Gastroesophageal sphincter (tissue), 4 donors: ENCODE results near the gene CTNNA3. TPM values are rescaled to one million over a fixed set of nuclear protein-coding genes. Genes with fewer than 3 reads are reported as not detected.

Experiments used
- ATAC-seq: fragments of 150-250 bp; one replicate; pipeline ENCODE4 v1.9.1; 2016; ENCODE audit warnings: mild to moderate bottlenecking, moderate library complexity
- H3K27ac ChIP-seq, 4 donors: fragments of 200-600 bp; sonication (generic) in 3 of 4; 1 replicate in 3 of 4; 2 replicates in 1 of 4; pipeline ENCODE4 v1.5.1; 2016 to 2019
- H3K27me3 ChIP-seq: fragments of 200-600 bp; sonication (generic); one replicate; pipeline ENCODE4 v1.5.1; 2019
- H3K36me3 ChIP-seq, 2 donors: fragments of 200-600 bp; sonication (generic); one replicate each; pipeline ENCODE4 v1.5.1; 2019; ENCODE audit warnings: control low read depth in 1 of 2
- H3K4me1 ChIP-seq, 3 donors: fragments of 200-600 bp; sonication (generic); 1 replicate in 2 of 3; 2 replicates in 1 of 3; pipeline ENCODE4 v1.5.1; 2016 to 2019; ENCODE audit warnings: control low read depth in 2 of 3
- H3K4me3 ChIP-seq, 2 donors: fragments of 200-600 bp; sonication (generic); one replicate each; pipeline ENCODE4 v1.5.1; 2019; ENCODE audit warnings: mild to moderate bottlenecking in 1 of 2, moderate library complexity in 1 of 2
- H3K9me3 ChIP-seq, 3 donors: fragments of 200-600 bp; sonication (generic); one replicate each; pipeline ENCODE4 v1.5.1; 2017 to 2019; ENCODE audit warnings: control low read depth in 2 of 3
- EP300 ChIP-seq: sonication (generic); formaldehyde crosslinking; IDR thresholded peaks from one replicate; pipeline ENCODE4 v1.6.1; 2017; ENCODE audit warnings: antibody characterized with exemption, mild to moderate bottlenecking
- POLR2A ChIP-seq, 2 donors: fragments of 450-650 bp; IDR thresholded peaks; one replicate each; pipeline ENCODE4 v1.6.1; 2017; ENCODE audit warnings: antibody characterized with exemption in 2 of 2, mild to moderate bottlenecking in 2 of 2, moderate library complexity in 1 of 2
- POLR2AphosphoS5 ChIP-seq: sonication (generic); formaldehyde crosslinking; IDR thresholded peaks from one replicate; pipeline ENCODE4 v1.6.1; 2017; ENCODE audit warnings: antibody characterized with exemption
- WGBS, 2 donors: methylation state at CpG; one replicate each; pipeline ENCODE4 v1.1.5; 2018; ENCODE audit warnings: low coverage in 1 of 2; 5-methylcytosine and 5-hydroxymethylcytosine counted together
- total RNA-seq, 4 donors: library from RNA; depleted of rRNA; stranded (reverse); fragments of >200 nt; gene quantifications; one replicate each; pipeline ENCODE4 v1.1.0, GENCODE V29; 2016
- TF ChIP-seq, protein P1 (sequence below), 4 experiments: fragments of 200-600 bp in 2 of 4; fragments of 450-650 bp in 2 of 4; sonication (generic) in 1 of 4; IDR thresholded peaks; one replicate each; pipeline ENCODE4 v1.5.1; 2017 to 2019; ENCODE audit warnings: antibody characterized with exemption in 4 of 4, mild to moderate bottlenecking in 2 of 4, moderate library complexity in 2 of 4

Gene CTNNA3
- total RNA-seq, 4 donors from 2014 or later = 5.1 to 22.0 (median 13.8) TPM

DNA sequence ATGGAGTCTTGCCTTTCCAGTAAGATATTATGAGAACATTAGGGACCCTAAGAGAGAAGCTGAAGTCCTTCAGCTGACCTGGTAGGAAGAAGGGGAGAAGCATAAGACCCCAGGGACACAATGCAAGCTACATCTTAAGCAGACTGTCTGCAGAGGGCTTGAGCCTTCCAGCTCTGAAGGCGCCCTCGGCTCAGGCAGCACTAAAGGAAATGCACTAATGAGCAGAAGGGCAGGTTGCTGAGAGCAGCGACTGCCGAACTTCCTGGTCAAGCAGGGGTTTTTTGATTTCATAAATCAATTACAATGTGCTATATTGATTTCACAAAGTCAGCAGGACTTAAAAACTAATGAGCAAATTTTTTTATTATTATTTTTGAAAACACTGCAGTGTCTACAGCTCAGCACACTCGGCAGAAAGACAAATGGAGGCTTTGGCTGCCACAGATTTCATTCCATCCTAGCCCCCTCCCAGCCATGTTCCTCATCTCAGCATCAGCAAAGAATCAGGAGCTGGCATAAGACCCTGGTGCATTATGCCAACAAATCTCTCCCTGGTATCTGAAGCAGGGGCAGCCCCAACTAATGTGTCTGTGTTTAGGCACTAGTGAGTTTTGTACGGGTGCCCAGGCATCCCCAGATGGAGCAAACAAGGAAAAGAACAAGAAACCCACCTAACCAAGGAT, 713.1 kb downstream of the CTNNA3 start:
- Histone ChIP-seq H3K9me3 (no peaks in the 10 kb centered on the region), H3K4me1 (no peaks in the 10 kb centered on the region), H3K27ac (no peak overlapping the region), H3K27me3 (no peaks in the 10 kb centered on the region), H3K4me3 (no peak overlapping the region), H3K36me3 (no peaks in the 10 kb centered on the region)
- no peak for ATAC-seq
- TF ChIP-seq EP300 (no peak), POLR2AphosphoS5 (no peak), POLR2A (IDR thresholded peaks at IDR 0.05) (no peak)
- TF ChIP-seq, protein P1, sequence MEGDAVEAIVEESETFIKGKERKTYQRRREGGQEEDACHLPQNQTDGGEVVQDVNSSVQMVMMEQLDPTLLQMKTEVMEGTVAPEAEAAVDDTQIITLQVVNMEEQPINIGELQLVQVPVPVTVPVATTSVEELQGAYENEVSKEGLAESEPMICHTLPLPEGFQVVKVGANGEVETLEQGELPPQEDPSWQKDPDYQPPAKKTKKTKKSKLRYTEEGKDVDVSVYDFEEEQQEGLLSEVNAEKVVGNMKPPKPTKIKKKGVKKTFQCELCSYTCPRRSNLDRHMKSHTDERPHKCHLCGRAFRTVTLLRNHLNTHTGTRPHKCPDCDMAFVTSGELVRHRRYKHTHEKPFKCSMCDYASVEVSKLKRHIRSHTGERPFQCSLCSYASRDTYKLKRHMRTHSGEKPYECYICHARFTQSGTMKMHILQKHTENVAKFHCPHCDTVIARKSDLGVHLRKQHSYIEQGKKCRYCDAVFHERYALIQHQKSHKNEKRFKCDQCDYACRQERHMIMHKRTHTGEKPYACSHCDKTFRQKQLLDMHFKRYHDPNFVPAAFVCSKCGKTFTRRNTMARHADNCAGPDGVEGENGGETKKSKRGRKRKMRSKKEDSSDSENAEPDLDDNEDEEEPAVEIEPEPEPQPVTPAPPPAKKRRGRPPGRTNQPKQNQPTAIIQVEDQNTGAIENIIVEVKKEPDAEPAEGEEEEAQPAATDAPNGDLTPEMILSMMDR (IDR thresholded peaks at IDR 0.05) = no peak
- 58 to 62% methylated on average over 3 to 5 of the region's 6 CpGs for WGBS, 2 donors

DNA sequence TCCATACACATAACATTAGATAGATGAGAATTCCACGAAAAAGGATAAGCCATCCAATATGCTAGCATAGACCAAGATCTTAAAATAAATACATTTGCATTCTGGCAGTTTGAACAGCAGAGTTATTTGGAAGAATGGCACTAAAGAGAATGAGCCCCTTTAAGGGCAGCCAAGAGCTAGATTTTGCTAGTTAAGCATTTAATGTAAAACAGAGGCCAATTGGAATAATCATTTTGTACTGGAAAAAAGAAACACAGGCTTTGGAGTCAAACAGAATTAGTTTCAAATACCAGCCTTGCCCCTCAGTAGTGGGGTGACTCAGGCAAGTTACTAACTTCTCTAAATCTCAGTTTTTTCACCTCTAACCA, 714.0 kb downstream of the CTNNA3 start:
- H3K4me3 ChIP-seq = no peak overlapping the region
- H3K9me3 ChIP-seq = no peaks in the 10 kb centered on the region
- TF ChIP-seq POLR2A (IDR thresholded peaks at IDR 0.05) (no peak), POLR2AphosphoS5 (no peak), EP300 (no peak)
- TF ChIP-seq, protein P1 (IDR thresholded peaks at IDR 0.05) = no peak
- no peak overlapping the region for H3K27ac ChIP-seq
- no peak for ATAC-seq
- no peaks in the 10 kb centered on the region for H3K36me3 ChIP-seq
- H3K27me3 ChIP-seq = no peaks in the 10 kb centered on the region
- WGBS, 2 donors = 67 to 78% methylated on average over 1 of the region's 1 CpG
- no peaks in the 10 kb centered on the region for H3K4me1 ChIP-seq

DNA sequence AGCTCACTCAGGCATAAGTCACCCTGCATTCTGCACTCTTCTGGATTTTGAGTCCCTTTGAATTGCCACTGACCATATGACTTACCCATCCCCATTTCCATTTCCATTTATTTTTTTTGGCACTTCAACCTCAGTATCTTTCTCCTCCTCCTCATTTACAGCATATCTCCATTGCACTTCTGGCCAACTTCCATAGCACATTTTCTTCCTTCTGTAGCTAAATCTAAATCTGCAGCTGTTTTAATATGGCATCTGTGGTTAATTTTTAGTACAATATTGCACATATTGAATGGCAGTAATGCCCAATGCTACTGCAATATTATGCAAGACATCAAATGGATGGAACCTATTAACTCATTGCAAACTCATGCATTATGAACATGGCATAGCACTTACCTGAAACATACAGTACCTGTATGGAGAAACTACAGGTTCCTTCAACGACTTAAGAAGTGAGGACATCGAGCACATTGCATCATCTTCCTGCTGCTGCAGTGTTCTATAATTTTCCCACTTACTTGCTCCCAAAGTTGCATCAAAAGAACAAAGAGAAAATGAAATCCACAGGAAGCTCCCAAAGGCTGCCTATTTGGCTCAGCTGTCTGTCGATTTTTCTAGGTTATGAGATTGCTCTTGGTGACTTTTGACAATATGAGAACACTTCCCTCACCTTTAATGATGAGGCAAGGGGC, 714.5 kb downstream of the CTNNA3 start:
- H3K4me1 ChIP-seq = no peaks in the 10 kb centered on the region
- no peaks in the 10 kb centered on the region for H3K9me3 ChIP-seq
- TF ChIP-seq POLR2AphosphoS5 (no peak), EP300 (no peak), POLR2A (IDR thresholded peaks at IDR 0.05) (no peak)
- TF ChIP-seq, protein P1 (IDR thresholded peaks at IDR 0.05) = no peak
- H3K4me3 ChIP-seq = no peak overlapping the region
- no peak overlapping the region for H3K27ac ChIP-seq
- no peaks in the 10 kb centered on the region for H3K36me3 ChIP-seq
- H3K27me3 ChIP-seq = no peaks in the 10 kb centered on the region
- no peak for ATAC-seq
- WGBS, 2 donors = 88 to 93% methylated on average over 3 of the region's 3 CpGs

DNA sequence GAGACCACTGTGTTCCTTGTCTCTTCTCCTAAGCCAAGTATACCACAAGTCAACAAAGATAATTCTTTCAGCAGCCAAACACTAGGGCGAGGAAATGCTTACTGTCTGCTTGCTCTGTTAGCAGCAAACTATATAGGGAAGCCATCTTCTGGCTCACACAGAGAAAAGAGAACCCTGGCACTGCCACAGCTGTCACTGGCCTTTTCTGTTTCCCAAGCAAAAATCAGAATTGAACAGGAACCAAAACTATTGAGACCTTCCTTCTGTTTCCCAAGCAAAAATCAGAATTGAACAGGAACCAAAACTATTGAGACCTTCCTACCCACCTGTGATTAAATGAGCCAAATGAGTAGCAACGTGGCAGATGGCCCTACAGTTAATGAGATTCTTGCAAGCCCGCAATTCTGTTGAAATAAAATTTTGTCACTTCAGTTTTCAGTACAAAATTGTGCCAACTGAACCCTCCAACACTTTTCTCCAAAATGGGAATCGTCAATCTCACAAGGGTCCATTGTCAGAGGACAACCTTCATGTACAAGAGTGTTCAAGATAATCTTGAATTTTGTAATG, 715.7 kb downstream of the CTNNA3 start:
- H3K4me3 ChIP-seq = no peak overlapping the region
- H3K36me3 ChIP-seq = no peaks in the 10 kb centered on the region
- no peak for ATAC-seq
- H3K4me1 ChIP-seq = no peaks in the 10 kb centered on the region
- TF ChIP-seq POLR2AphosphoS5 = no peak
- no peak for TF ChIP-seq EP300
- TF ChIP-seq, protein P1 (IDR thresholded peaks at IDR 0.05) = no peak
- no peak for TF ChIP-seq POLR2A (IDR thresholded peaks at IDR 0.05)
- H3K27me3 ChIP-seq = no peaks in the 10 kb centered on the region
- no peaks in the 10 kb centered on the region for H3K9me3 ChIP-seq
- H3K27ac ChIP-seq = no peak overlapping the region
- WGBS, 2 donors = 77 to 94% methylated on average over 3 to 4 of the region's 4 CpGs

DNA sequence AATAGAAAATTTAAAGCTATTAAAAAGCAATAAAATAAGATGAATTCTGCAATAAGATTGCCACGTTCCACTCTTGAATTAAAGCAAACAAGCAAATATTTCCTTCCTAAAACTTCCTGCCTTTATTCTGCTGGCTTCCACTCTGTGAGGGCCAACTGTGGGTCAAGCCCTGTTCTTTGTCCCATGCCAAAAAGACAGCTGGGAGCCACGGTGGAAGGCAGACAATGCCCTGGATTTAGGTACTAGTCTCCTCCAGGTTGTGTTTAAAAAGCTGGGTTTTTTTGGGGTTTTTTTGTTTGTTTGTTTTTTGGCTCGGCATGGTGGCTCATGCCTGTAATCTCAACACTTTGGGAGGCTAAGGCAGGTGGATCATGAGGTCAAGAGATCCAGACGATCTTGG, 731.0 kb downstream of the CTNNA3 start:
- H3K4me3 ChIP-seq = no peak overlapping the region
- no peak for ATAC-seq
- 51 to 86% methylated on average over 1 to 2 of the region's 4 CpGs for WGBS, 2 donors
- H3K4me1 ChIP-seq = no peaks in the 10 kb centered on the region
- no peak overlapping the region for H3K27ac ChIP-seq
- H3K36me3 ChIP-seq = no peaks in the 10 kb centered on the region
- TF ChIP-seq, protein P1 (IDR thresholded peaks at IDR 0.05) = no peak
- TF ChIP-seq POLR2AphosphoS5 = no peak
- no peak for TF ChIP-seq POLR2A (IDR thresholded peaks at IDR 0.05)
- TF ChIP-seq EP300 = no peak
- H3K27me3 ChIP-seq = no peaks in the 10 kb centered on the region
- H3K9me3 ChIP-seq = no peaks in the 10 kb centered on the region
